GM18909 (cell line): Measurements from ENCODE around the gene PTTG1IP.

Source experiments
- ATAC-seq: cut with Tn5 transposase; IDR thresholded peaks from one replicate; pipeline ENCODE4 v1.9.1; 2021; ENCODE audit warnings: mild to moderate bottlenecking; ENCODE audit not compliant: unreplicated experiment, poor library complexity

The PTTG1IP gene

GRCh38 chr21:44898011-44898488 lies 24.6 kb upstream of the PTTG1IP start:
- no peak for ATAC-seq

GRCh38 chr21:44897326-44898010 lies 24.0 kb upstream of the PTTG1IP start:
- ATAC-seq = no peak

GRCh38 chr21:44896561-44897286 lies 23.2 kb upstream of the PTTG1IP start:
- ATAC-seq = no peak

GRCh38 chr21:44895859-44896258 lies 22.4 kb upstream of the PTTG1IP start:
- ATAC-seq = no peak

GRCh38 chr21:44894687-44895302 lies 21.3 kb upstream of the PTTG1IP start:
- no peak for ATAC-seq

- ATAC-seq = no peak
These were observed 20.6 kb upstream of the PTTG1IP start for GRCh38 chr21:44893948-44894656.

- no peak for ATAC-seq
These were observed 19.7 kb upstream of the PTTG1IP start for GRCh38 chr21:44893278-44893556.

- no peak for ATAC-seq
These were observed 19.2 kb upstream of the PTTG1IP start for GRCh38 chr21:44892536-44893277.

- no peak for ATAC-seq
These were observed 18.6 kb upstream of the PTTG1IP start for GRCh38 chr21:44892095-44892494.

GRCh38 chr21:44891631-44892031 lies 18.1 kb upstream of the PTTG1IP start:
- no peak for ATAC-seq

GRCh38 chr21:44890961-44891541 lies 17.6 kb upstream of the PTTG1IP start:
- ATAC-seq = no peak

GRCh38 chr21:44890338-44890931 lies 16.9 kb upstream of the PTTG1IP start:
- ATAC-seq = no peak

GRCh38 chr21:44889625-44890337 lies 16.3 kb upstream of the PTTG1IP start:
- no peak for ATAC-seq

- ATAC-seq = no peak
These were observed 15.4 kb upstream of the PTTG1IP start for GRCh38 chr21:44888581-44889550.

GRCh38 chr21:44887807-44888580 lies 14.5 kb upstream of the PTTG1IP start:
- ATAC-seq = no peak

GRCh38 chr21:44887126-44887806 lies 13.8 kb upstream of the PTTG1IP start:
- no peak for ATAC-seq
